GM12873 (cell line): ENCODE measurements around the gene SYT17.

Source experiments
- TF ChIP-seq, protein P1 (sequence below): IDR thresholded peaks from 2 replicates; pipeline ENCODE4 v1.5.1; 2012; ENCODE audit warnings: low read depth, mild to moderate bottlenecking, moderate library complexity, low read length, control low read depth; ENCODE audit not compliant: insufficient read depth; ENCODE audit errors: missing control alignments

SYT17 gene

DNA sequence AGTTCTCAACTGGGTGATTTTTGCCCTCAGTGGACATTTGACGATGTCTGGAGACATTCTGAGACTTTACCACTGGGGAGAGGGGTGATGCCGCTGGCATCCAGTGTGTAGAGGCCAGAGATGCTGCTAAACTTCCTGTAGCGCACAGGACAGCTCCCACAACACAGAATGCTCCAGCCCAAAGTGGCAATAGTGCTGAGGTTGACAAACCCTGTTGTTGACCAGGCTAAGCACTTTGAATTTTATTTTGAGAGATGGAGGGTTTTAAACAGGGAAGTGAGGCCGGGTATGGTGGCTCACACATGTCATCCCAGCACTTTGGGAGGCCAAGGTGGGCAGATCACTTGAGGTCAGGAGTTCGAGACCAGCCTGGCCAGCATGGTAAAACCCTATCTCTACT is 44.0 kb downstream of the SYT17 start:
- TF ChIP-seq, protein P1, sequence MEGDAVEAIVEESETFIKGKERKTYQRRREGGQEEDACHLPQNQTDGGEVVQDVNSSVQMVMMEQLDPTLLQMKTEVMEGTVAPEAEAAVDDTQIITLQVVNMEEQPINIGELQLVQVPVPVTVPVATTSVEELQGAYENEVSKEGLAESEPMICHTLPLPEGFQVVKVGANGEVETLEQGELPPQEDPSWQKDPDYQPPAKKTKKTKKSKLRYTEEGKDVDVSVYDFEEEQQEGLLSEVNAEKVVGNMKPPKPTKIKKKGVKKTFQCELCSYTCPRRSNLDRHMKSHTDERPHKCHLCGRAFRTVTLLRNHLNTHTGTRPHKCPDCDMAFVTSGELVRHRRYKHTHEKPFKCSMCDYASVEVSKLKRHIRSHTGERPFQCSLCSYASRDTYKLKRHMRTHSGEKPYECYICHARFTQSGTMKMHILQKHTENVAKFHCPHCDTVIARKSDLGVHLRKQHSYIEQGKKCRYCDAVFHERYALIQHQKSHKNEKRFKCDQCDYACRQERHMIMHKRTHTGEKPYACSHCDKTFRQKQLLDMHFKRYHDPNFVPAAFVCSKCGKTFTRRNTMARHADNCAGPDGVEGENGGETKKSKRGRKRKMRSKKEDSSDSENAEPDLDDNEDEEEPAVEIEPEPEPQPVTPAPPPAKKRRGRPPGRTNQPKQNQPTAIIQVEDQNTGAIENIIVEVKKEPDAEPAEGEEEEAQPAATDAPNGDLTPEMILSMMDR = no peak

DNA sequence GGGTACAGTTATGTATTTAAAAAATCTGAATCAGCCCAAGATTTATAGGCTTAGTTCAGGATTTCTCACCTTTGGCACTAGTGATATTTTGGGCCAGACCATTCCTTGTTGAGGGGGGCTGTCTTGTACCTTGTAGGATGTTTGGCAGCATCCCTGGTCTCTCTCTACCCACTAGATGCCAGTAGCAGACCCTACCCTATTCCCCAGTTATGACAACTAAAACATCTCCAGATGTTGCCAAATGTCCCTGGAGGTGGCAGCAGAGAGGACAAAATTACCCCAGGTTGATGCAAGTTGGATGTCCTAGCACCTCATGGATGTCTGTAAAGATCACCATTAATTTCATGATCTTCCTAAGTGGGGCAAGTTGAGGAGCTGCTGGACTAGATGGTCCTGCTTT is 45.8 kb downstream of the SYT17 start:
- TF ChIP-seq, protein P1 = peak; percentile 22

DNA sequence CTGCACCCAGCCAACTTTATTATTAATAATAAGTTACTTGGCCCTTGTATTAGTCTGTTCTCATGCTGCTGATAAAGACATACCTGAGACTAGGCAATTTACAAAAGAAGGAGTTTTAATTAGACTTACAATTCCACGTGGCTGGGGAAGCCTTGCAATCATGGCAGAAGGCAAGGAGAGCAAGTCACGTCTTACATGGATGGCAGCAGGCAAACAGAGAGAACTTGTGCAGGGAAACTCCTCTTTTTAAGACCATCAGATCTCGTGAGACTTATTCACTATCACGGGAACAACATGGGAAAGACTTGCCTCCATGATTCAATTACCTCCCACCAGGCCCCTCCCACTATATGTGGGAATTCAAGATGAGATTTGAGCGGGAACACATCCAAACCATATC is 47.7 kb downstream of the SYT17 start:
- TF ChIP-seq, protein P1 = no peak

GRCh38 chr16:19218581-19218980 is 50.5 kb downstream of the SYT17 start:
- TF ChIP-seq, protein P1 = no peak

DNA sequence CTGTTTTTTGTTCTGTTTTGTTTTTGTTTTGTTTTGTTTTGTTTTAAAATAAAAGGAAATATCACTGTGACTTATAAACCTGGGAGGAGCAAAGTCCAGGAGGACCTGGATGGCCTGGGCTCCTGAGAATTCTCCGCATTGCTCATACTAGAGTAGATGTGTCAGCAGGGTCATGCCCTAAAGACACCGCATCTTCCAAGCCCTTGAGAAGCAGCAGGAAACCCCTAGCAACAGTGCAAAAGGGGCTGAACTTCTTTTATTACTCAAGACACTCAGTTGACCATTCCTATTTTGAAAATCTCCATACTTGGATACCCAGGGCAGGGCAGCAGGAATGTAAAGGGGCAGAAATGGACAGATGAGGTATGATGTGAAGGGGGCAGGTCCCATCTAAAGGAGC is 51.8 kb downstream of the SYT17 start:
- TF ChIP-seq, protein P1 = no peak

GRCh38 chr16:19223235-19224170 is 55.5 kb downstream of the SYT17 start:
- TF ChIP-seq, protein P1 = peak; percentile 77

GRCh38 chr16:19225651-19226050 is 57.6 kb downstream of the SYT17 start:
- TF ChIP-seq, protein P1 = no peak
